NOMO-1 treated with dmso at 0.1 percent for 144 hours (cell line): ENCODE measurements around the gene ACTR3C.
"Not testable (repeated sequence)": the region's sequence is repeated elsewhere in the genome, so short reads cannot be mapped to it uniquely, and the experiment has no call there.

ENCODE experiments used
- DNase-seq: peaks from one replicate; lab custom pipeline; 2025; ENCODE audit not compliant: unreplicated experiment; lab: John Stamatoyannopoulos, UW

The ACTR3C gene

GRCh38 chr7:150285849-150286754 lies 37.2 kb downstream of the ACTR3C start:
- DNase-seq: not testable (repeated sequence)

GRCh38 chr7:150283608-150284007 lies 39.7 kb downstream of the ACTR3C start:
- DNase-seq: not testable (repeated sequence)

GRCh38 chr7:150283111-150283510 lies 40.2 kb downstream of the ACTR3C start:
- DNase-seq: not testable (repeated sequence)

GRCh38 chr7:150281681-150282403 lies 41.5 kb downstream of the ACTR3C start:
- DNase-seq: not testable (repeated sequence)

GRCh38 chr7:150278383-150278782 lies 45.0 kb downstream of the ACTR3C start:
- not testable (repeated sequence) for DNase-seq

GRCh38 chr7:150276132-150276695 lies 47.1 kb downstream of the ACTR3C start:
- not testable (repeated sequence) for DNase-seq

GRCh38 chr7:150271898-150272297 lies 51.4 kb downstream of the ACTR3C start:
- DNase-seq: not testable (repeated sequence)

GRCh38 chr7:150270101-150270824 lies 53.1 kb downstream of the ACTR3C start:
- DNase-seq: not testable (repeated sequence)

GRCh38 chr7:150268798-150269197 lies 54.5 kb downstream of the ACTR3C start:
- not testable (repeated sequence) for DNase-seq

GRCh38 chr7:150268287-150268686 lies 55.1 kb downstream of the ACTR3C start:
- not testable (repeated sequence) for DNase-seq

- not testable (repeated sequence) for DNase-seq
These were observed 56.2 kb downstream of the ACTR3C start for GRCh38 chr7:150266953-150267665.

- DNase-seq: not testable (repeated sequence)
These were observed 60.7 kb downstream of the ACTR3C start for GRCh38 chr7:150262656-150263055.

GRCh38 chr7:150247745-150248144 lies 75.6 kb downstream of the ACTR3C start:
- DNase-seq: not testable (repeated sequence)

- DNase-seq: not testable (repeated sequence)
These were observed 78.1 kb downstream of the ACTR3C start for GRCh38 chr7:150245208-150245607.

- not testable (repeated sequence) for DNase-seq
These were observed 80.4 kb downstream of the ACTR3C start for GRCh38 chr7:150242935-150243334.

- DNase-seq: not testable (repeated sequence)
These were observed 97.9 kb downstream of the ACTR3C start for GRCh38 chr7:150225444-150225843.

GRCh38 chr7:150222083-150222972 lies 101.0 kb downstream of the ACTR3C start:
- DNase-seq: not testable (repeated sequence)

GRCh38 chr7:150220673-150221181 lies 102.6 kb downstream of the ACTR3C start:
- DNase-seq: not testable (repeated sequence)
